Omental fat pad (tissue), 4 donors: ENCODE measurements around the gene RRP8. TPM values are rescaled to one million over a fixed set of nuclear protein-coding genes. Genes with fewer than 3 reads are reported as not detected.

ENCODE experiments used
- ATAC-seq: fragments of 150-250 bp; one replicate; pipeline ENCODE4 v1.9.1; 2016; ENCODE audit warnings: mild to moderate bottlenecking, moderate library complexity; ENCODE audit not compliant: low FRiP score
- DNase-seq: peaks from one replicate; pipeline ENCODE4 v3.0.0-alpha.2; 2019; ENCODE audit warnings: low spot score
- CTCF ChIP-seq, 3 donors: fragments of 450-650 bp; IDR thresholded peaks; one replicate each; pipeline ENCODE4 v1.5.1; 2016 to 2017; ENCODE audit warnings: antibody characterized with exemption in 3 of 3, mild to moderate bottlenecking in 3 of 3, moderate library complexity in 2 of 3
- total RNA-seq, 4 donors: library from RNA; depleted of rRNA; stranded (reverse); fragments of >200 nt; gene quantifications; one replicate each; pipeline ENCODE4 v1.1.0, GENCODE V29; 2016

The RRP8 gene
- total RNA-seq, 4 donors from 2014 or later = 16.9 to 30.4 (median 19.3) TPM

- no peak for TF ChIP-seq CTCF (IDR thresholded peaks at IDR 0.05)
- DNase-seq = no peak
- peak; percentile 19 for ATAC-seq
These were observed 35.1 kb downstream of the RRP8 start for GRCh38 chr11:6568191-6568918.

GRCh38 chr11:6567371-6567745 lies 36.1 kb downstream of the RRP8 start:
- no peak for TF ChIP-seq CTCF (IDR thresholded peaks at IDR 0.05)
- ATAC-seq (no peak), DNase-seq (no peak)

GRCh38 chr11:6566704-6567370 lies 36.6 kb downstream of the RRP8 start:
- TF ChIP-seq CTCF (IDR thresholded peaks at IDR 0.05) = no peak
- ATAC-seq = no peak
- no peak for DNase-seq

- TF ChIP-seq CTCF (IDR thresholded peaks at IDR 0.05) = no peak
- ATAC-seq (no peak), DNase-seq (no peak)
These were observed 37.3 kb downstream of the RRP8 start for GRCh38 chr11:6565988-6566703.

- DNase-seq = no peak
- no peak for TF ChIP-seq CTCF (IDR thresholded peaks at IDR 0.05)
- ATAC-seq = no peak
These were observed 38.1 kb downstream of the RRP8 start for GRCh38 chr11:6565325-6565724.

GRCh38 chr11:6563667-6564066 lies 39.7 kb downstream of the RRP8 start:
- no peak for TF ChIP-seq CTCF (IDR thresholded peaks at IDR 0.05)
- ATAC-seq = no peak
- DNase-seq = no peak
